ENCODE data around the gene MDM4. TPM values are rescaled to one million over a fixed set of nuclear protein-coding genes. Genes with fewer than 3 reads are reported as not detected.

Gene MDM4
- polyA plus RNA-seq, 2 of the 4 experiments (the other 2 are of a cell fraction) = 4.6 to 48.9 TPM

GRCh38 chr1:204541626-204542025 lies 25.4 kb downstream of the MDM4 start:
- FAIRE-seq (no peak), DNase-seq (ENCODE audit: low read depth in 1 of 2, low spot score in 1 of 2) (no peak), ATAC-seq (no peak)
- no peak overlapping the region for H3K27ac ChIP-seq
- TF ChIP-seq BHLHE40 (IDR thresholded peaks at IDR 0.05; ENCODE audit: low read depth, low read length) = no peak
- TF ChIP-seq ZNF302 (CRISPR knock-in tag; IDR thresholded peaks at IDR 0.05) = no peak
- 75% methylated on average over 2 of the region's 2 CpGs for WGBS (ENCODE audit: missing lambda C conversion rate)
- ChIA-PET POLR2A (no interaction called here), CTCF (interaction anchor here (1.3 to 3.4 kb wide), 3 partner anchors 14 to 265 kb away, joined by 4 to 14 read pairs (median 6); no protein-coding TSS in a partner anchor)
- no peaks in the 10 kb centered on the region for H3K4me1 ChIP-seq
- no peak overlapping the region for H3K4me2 ChIP-seq
- H3K4me3 ChIP-seq = no peak overlapping the region
- no peaks in the 10 kb centered on the region for H3K9me3 ChIP-seq

- Histone ChIP-seq H3K4me3 (no peak overlapping the region), H3K27ac (no peak overlapping the region), H3K9me3 (no peaks in the 10 kb centered on the region), H3K4me2 (no peak overlapping the region), H3K4me1 (no peaks in the 10 kb centered on the region)
- ATAC-seq (no peak), DNase-seq (ENCODE audit: low read depth in 1 of 2, low spot score in 1 of 2) (no peak), FAIRE-seq (no peak)
- 95% methylated on average over 2 of the region's 2 CpGs for WGBS (ENCODE audit: missing lambda C conversion rate)
- TF ChIP-seq KDM1A (IDR thresholded peaks at IDR 0.05; ENCODE audit: low read depth) (no peak), PHF8 (IDR thresholded peaks at IDR 0.05; ENCODE audit: borderline replicate concordance, low read depth) (no peak), NFE2L2 (conservative IDR thresholded peaks at IDR 0.05; ENCODE audit: low read length) (no peak), CEBPB (IDR thresholded peaks at IDR 0.05) (no peak), RAD21 (conservative IDR thresholded peaks at IDR 0.05 in 1 of 2, IDR thresholded peaks at IDR 0.05 in 1 of 2) (no peak), RNF2 (IDR thresholded peaks at IDR 0.05; ENCODE audit: borderline replicate concordance, low read depth) (no peak), FOSL2 (IDR thresholded peaks at IDR 0.05) (no peak), FOSL2 (CRISPR knock-in tag; IDR thresholded peaks at IDR 0.05) (no peak), CBX2 (IDR thresholded peaks at IDR 0.05; ENCODE audit: borderline replicate concordance, low read depth) (no peak), POLR2A (IDR thresholded peaks at IDR 0.05; ENCODE audit: low read length) (no peak), HOXA7 (CRISPR knock-in tag; IDR thresholded peaks at IDR 0.05) (no peak), ZSCAN20 (CRISPR knock-in tag; IDR thresholded peaks at IDR 0.05) (no peak), CHD4 (IDR thresholded peaks at IDR 0.05; ENCODE audit: borderline replicate concordance) (no peak), RCOR1 (IDR thresholded peaks at IDR 0.05; ENCODE audit: low read depth, low read length) (no peak), SREBF2 (IDR thresholded peaks at IDR 0.05) (no peak), SMC3 (IDR thresholded peaks at IDR 0.05) (no peak), RFX5 (IDR thresholded peaks at IDR 0.05) (no peak)
- TF ChIP-seq, protein P1, sequence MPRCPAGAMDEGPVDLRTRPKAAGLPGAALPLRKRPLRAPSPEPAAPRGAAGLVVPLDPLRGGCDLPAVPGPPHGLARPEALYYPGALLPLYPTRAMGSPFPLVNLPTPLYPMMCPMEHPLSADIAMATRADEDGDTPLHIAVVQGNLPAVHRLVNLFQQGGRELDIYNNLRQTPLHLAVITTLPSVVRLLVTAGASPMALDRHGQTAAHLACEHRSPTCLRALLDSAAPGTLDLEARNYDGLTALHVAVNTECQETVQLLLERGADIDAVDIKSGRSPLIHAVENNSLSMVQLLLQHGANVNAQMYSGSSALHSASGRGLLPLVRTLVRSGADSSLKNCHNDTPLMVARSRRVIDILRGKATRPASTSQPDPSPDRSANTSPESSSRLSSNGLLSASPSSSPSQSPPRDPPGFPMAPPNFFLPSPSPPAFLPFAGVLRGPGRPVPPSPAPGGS (IDR thresholded peaks at IDR 0.05) = no peak
- TF ChIP-seq, protein P2, sequence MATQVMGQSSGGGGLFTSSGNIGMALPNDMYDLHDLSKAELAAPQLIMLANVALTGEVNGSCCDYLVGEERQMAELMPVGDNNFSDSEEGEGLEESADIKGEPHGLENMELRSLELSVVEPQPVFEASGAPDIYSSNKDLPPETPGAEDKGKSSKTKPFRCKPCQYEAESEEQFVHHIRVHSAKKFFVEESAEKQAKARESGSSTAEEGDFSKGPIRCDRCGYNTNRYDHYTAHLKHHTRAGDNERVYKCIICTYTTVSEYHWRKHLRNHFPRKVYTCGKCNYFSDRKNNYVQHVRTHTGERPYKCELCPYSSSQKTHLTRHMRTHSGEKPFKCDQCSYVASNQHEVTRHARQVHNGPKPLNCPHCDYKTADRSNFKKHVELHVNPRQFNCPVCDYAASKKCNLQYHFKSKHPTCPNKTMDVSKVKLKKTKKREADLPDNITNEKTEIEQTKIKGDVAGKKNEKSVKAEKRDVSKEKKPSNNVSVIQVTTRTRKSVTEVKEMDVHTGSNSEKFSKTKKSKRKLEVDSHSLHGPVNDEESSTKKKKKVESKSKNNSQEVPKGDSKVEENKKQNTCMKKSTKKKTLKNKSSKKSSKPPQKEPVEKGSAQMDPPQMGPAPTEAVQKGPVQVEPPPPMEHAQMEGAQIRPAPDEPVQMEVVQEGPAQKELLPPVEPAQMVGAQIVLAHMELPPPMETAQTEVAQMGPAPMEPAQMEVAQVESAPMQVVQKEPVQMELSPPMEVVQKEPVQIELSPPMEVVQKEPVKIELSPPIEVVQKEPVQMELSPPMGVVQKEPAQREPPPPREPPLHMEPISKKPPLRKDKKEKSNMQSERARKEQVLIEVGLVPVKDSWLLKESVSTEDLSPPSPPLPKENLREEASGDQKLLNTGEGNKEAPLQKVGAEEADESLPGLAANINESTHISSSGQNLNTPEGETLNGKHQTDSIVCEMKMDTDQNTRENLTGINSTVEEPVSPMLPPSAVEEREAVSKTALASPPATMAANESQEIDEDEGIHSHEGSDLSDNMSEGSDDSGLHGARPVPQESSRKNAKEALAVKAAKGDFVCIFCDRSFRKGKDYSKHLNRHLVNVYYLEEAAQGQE (IDR thresholded peaks at IDR 0.05) = no peak
- TF ChIP-seq, protein P3, sequence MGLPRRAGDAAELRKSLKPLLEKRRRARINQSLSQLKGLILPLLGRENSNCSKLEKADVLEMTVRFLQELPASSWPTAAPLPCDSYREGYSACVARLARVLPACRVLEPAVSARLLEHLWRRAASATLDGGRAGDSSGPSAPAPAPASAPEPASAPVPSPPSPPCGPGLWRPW (IDR thresholded peaks at IDR 0.05) = no peak
- TF ChIP-seq, protein P4, sequence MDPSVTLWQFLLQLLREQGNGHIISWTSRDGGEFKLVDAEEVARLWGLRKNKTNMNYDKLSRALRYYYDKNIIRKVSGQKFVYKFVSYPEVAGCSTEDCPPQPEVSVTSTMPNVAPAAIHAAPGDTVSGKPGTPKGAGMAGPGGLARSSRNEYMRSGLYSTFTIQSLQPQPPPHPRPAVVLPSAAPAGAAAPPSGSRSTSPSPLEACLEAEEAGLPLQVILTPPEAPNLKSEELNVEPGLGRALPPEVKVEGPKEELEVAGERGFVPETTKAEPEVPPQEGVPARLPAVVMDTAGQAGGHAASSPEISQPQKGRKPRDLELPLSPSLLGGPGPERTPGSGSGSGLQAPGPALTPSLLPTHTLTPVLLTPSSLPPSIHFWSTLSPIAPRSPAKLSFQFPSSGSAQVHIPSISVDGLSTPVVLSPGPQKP (IDR thresholded peaks at IDR 0.05; ENCODE audit: low read depth, low read length) = no peak
- ChIA-PET POLR2A (no interaction called here), CTCF (interaction anchor here (1.1 to 3.5 kb wide), 3 partner anchors 21 to 263 kb away, joined by 3 to 23 read pairs (median 9); no protein-coding TSS in a partner anchor)
Observed at GRCh38 chr1:204544321-204544720, 28.1 kb downstream of the MDM4 start.

Data from A549 (cell line).